ENCODE data around the gene BRSK2.
"Not testable (repeated sequence)": the region's sequence is repeated elsewhere in the genome, so short reads cannot be mapped to it uniquely, and the experiment has no call there.

The BRSK2 gene

GRCh38 chr11:1421291-1421690 lies 31.6 kb downstream of the BRSK2 start:
- Histone ChIP-seq H3K9me3 (ENCODE audit: control insufficient read depth, low read length) (no peaks in the 10 kb centered on the region), H3K4me2 (ENCODE audit: low read length) (no peak overlapping the region), H3K4me1 (no peaks in the 10 kb centered on the region), H3K4me3 (ENCODE audit: low read depth, low read length) (no peak overlapping the region), H3K79me2 (peaks cover 2% of the 10 kb centered on the region), H3K9ac (no peak overlapping the region), H3K27me3 (ENCODE audit: control insufficient read depth, insufficient read depth, low read length) (no peaks in the 10 kb centered on the region), H3K36me3 (ENCODE audit: control insufficient read depth, insufficient read depth, low read length) (no peaks in the 10 kb centered on the region), H3K27ac (no peak overlapping the region), H2AFZ (no peak overlapping the region)
- TF ChIP-seq, protein P1, sequence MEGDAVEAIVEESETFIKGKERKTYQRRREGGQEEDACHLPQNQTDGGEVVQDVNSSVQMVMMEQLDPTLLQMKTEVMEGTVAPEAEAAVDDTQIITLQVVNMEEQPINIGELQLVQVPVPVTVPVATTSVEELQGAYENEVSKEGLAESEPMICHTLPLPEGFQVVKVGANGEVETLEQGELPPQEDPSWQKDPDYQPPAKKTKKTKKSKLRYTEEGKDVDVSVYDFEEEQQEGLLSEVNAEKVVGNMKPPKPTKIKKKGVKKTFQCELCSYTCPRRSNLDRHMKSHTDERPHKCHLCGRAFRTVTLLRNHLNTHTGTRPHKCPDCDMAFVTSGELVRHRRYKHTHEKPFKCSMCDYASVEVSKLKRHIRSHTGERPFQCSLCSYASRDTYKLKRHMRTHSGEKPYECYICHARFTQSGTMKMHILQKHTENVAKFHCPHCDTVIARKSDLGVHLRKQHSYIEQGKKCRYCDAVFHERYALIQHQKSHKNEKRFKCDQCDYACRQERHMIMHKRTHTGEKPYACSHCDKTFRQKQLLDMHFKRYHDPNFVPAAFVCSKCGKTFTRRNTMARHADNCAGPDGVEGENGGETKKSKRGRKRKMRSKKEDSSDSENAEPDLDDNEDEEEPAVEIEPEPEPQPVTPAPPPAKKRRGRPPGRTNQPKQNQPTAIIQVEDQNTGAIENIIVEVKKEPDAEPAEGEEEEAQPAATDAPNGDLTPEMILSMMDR (IDR thresholded peaks at IDR 0.05) = no peak

- H3K27ac ChIP-seq = no peak overlapping the region
- no peaks in the 10 kb centered on the region for H3K36me3 ChIP-seq (ENCODE audit: control insufficient read depth, insufficient read depth, low read length)
- no peak overlapping the region for H3K4me3 ChIP-seq (ENCODE audit: low read depth, low read length)
- H3K79me2 ChIP-seq = no peaks in the 10 kb centered on the region
- TF ChIP-seq, protein P1 (IDR thresholded peaks at IDR 0.05) = no peak
- no peaks in the 10 kb centered on the region for H3K27me3 ChIP-seq (ENCODE audit: control insufficient read depth, insufficient read depth, low read length)
- no peaks in the 10 kb centered on the region for H3K9me3 ChIP-seq (ENCODE audit: control insufficient read depth, low read length)
- H2AFZ ChIP-seq = no peak overlapping the region
- H3K4me2 ChIP-seq (ENCODE audit: low read length) = no peak overlapping the region
- H3K9ac ChIP-seq = no peak overlapping the region
- H3K4me1 ChIP-seq = no peaks in the 10 kb centered on the region
These were observed 32.7 kb downstream of the BRSK2 start for GRCh38 chr11:1422481-1422880.

DNA sequence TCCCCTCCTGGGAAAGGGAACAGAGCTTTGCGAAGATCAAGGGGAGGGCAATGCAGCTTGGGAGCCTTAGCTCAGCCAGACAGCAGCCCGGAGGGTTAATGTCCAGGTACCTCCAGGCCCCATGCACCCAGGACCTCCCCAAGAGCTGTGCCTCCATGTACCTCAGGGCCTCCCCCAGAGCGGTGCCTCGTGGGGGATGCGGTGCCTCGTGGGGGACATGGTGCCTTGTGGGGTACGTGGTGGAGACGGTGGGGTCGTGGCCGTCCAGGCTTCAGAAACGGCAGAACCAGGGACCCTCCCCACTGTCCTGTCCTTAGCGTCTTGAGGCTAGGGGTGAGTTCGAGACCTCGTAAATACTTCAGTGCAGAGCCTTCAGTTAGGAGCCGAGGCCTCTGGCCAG lies 33.2 kb downstream of the BRSK2 start:
- no peak overlapping the region for H3K4me3 ChIP-seq (ENCODE audit: low read depth, low read length)
- no peaks in the 10 kb centered on the region for H3K4me1 ChIP-seq
- H3K4me2 ChIP-seq (ENCODE audit: low read length) = no peak overlapping the region
- H3K9me3 ChIP-seq (ENCODE audit: control insufficient read depth, low read length) = no peaks in the 10 kb centered on the region
- no peaks in the 10 kb centered on the region for H3K27me3 ChIP-seq (ENCODE audit: control insufficient read depth, insufficient read depth, low read length)
- H3K36me3 ChIP-seq (ENCODE audit: control insufficient read depth, insufficient read depth, low read length) = no peaks in the 10 kb centered on the region
- TF ChIP-seq, protein P1 (IDR thresholded peaks at IDR 0.05) = no peak
- no peaks in the 10 kb centered on the region for H3K79me2 ChIP-seq
- no peak overlapping the region for H3K27ac ChIP-seq
- no peak overlapping the region for H3K9ac ChIP-seq
- no peak overlapping the region for H2AFZ ChIP-seq

- not testable (repeated sequence) for H3K36me3 ChIP-seq (ENCODE audit: control insufficient read depth, insufficient read depth, low read length); H3K27me3 ChIP-seq (ENCODE audit: control insufficient read depth, insufficient read depth, low read length); H3K9me3 ChIP-seq (ENCODE audit: control insufficient read depth, low read length); H2AFZ ChIP-seq; H3K4me2 ChIP-seq (ENCODE audit: low read length); H3K4me1 ChIP-seq; H3K27ac ChIP-seq; H3K4me3 ChIP-seq (ENCODE audit: low read depth, low read length); H3K9ac ChIP-seq; H3K79me2 ChIP-seq
These were observed 33.7 kb downstream of the BRSK2 start for GRCh38 chr11:1423406-1423805.

DNA sequence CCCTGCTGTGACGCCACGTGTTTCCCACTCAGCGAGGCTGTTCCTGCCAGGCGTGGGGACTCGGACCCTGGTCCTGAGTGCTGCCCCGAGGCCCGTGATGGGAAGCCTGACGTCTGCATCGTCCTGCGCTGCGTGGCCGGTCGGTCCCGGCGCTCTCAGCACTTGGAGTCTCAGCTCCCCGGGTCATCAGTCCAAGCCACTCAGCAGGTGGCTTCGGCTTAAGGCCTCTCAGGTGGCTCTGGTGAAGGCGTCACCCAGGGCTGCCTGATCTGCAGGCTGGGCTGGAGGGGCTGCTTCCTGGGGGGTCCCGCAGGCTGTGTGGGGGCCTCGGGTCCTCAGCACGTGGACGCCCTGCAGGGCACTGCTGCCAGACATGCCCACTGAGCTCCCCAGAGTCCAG lies 35.3 kb downstream of the BRSK2 start:
- TF ChIP-seq, protein P1 (IDR thresholded peaks at IDR 0.05) = no peak

More for the DNA sequence above, 35.3 kb downstream of the BRSK2 start:
- no peaks in the 10 kb centered on the region for H3K4me1 ChIP-seq
- H3K36me3 ChIP-seq (ENCODE audit: control insufficient read depth, insufficient read depth, low read length) = no peaks in the 10 kb centered on the region
- H3K27ac ChIP-seq = no peak overlapping the region
- H2AFZ ChIP-seq = no peak overlapping the region
- H3K27me3 ChIP-seq (ENCODE audit: control insufficient read depth, insufficient read depth, low read length) = no peaks in the 10 kb centered on the region
- H3K9ac ChIP-seq = no peak overlapping the region
- no peak overlapping the region for H3K4me3 ChIP-seq (ENCODE audit: low read depth, low read length)
- no peaks in the 10 kb centered on the region for H3K79me2 ChIP-seq
- no peaks in the 10 kb centered on the region for H3K9me3 ChIP-seq (ENCODE audit: control insufficient read depth, low read length)
- no peak overlapping the region for H3K4me2 ChIP-seq (ENCODE audit: low read length)
